Pons (tissue), 1 donor: ENCODE measurements around the gene SUMF1.
A peak's percentile ranks its signal among the peaks of the same experiment; 100 is the strongest.

Experiments
- DNase-seq: peaks from one replicate; pipeline ENCODE4 v3.0.0-alpha.2; 2016; ENCODE audit warnings: low spot score

The SUMF1 gene

DNA sequence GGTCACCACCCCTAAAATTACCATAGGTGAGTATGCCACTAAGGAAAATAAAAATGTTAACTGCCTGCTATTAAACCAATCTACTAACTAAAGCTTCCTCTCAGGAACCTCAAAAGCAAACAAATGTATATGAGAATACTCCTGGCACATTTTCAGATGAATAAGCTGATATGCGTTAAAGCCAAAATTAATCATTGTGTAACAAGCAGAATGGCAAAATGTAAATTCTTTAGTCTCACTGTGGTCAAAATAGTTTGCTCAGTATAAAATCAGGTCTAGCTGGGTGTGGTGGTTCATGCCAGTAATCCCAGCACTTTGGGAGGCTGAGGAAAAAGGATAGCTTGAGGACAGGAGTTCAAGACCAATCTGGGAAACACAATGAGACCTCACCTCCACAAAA lies 53.6 kb downstream of the SUMF1 start:
- no peak for DNase-seq

DNA sequence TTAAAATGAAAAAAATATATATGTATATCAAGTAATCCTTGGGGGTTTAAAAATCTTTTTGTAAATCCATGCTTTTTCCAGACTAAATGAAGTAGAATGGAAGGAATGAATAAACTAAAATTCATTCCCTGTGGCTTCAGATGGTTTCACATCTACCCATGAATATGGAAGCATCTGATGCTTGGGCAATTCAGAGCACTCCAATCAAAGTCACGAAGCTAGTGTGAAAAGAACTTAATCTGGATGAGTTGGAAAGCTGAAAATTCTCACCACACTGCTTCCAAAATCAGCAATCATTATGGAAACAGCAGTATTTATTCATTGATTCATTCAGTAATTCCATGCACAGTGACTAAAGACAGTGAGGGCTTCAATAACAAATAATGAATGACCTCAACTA lies 55.2 kb downstream of the SUMF1 start:
- no peak for DNase-seq

DNA sequence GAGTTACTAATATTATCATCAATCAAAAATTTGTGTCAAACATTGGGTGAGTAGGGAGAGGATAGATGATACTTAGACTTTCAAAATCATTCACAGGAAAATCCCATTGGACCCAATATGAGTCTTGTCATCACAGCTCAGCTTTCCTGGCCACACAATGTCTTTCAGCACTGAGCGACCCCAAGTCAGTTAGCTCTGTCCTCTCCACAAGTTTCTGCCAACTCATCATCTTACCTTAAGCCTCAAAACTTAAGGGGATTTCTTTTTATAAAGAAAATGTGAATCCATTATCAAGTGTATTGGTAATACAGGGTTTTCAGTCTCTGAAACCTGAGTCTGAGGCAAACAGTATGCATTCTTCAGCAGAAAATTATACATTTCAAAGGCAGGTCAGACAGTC lies 55.8 kb downstream of the SUMF1 start:
- no peak for DNase-seq

DNA sequence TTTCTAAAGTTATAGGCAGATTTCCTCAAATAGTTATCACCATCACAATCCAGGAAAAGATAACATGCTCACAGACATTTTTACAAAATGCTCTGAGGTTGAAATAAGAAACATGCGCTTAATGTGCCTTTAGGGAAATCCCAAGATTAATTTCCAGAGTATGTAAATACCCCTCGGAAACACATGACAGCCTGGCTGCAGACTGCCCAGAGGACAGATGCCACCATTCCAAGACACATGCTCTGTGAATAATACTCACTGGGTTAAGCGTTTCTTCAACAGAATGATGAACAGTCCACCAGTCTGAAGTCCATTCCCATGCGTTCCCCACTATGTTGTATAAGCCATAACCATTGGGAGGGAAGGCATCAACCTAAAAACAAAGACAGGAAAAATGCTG lies 56.5 kb downstream of the SUMF1 start:
- no peak for DNase-seq

DNA sequence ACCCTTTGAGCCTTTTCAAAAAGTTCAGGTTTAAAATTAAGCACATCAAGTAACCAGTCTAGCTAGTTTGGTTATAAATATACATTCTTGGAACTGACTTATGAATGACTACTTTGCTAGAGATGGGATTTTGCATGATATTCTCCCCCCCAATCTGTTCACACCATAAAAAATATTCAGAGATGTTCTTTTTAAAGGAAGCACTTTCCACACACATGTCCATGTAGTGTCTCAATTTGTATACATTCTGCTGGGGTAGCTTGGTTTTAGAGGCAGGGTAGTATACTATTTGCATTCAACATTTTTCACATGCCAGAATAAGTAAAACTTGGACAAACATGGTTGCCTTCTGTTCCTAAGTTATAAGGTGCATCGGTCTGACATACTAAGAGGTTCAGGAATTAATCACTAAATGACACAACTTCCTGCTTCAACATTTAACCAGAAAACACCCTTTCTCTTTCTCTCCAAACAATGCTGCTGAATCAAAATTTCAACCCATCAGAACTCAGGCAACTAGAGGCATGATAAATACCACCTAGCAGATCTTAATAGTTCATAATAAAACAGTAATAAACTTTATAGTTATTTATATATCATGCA lies 57.0 kb downstream of the SUMF1 start:
- DNase-seq = no peak

DNA sequence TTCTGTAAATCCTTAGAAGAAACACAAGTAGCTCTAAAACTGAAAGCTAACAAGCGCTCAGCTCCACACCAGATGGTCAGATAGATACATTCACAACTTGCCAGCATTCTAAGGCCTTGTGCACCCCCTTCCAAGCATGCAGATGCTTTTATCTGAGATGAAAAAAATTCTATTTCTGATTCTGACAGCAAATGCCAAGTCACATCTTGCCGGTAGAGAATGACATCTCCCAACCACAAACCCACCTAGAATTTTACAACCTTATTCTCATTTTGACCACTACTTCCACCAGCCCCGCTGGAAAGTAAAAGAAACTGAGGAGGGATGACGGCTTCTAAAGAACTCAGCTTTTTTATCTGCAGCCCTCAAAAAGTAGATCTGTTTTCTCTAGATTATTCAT lies 57.7 kb downstream of the SUMF1 start:
- DNase-seq = peak; percentile 11

DNA sequence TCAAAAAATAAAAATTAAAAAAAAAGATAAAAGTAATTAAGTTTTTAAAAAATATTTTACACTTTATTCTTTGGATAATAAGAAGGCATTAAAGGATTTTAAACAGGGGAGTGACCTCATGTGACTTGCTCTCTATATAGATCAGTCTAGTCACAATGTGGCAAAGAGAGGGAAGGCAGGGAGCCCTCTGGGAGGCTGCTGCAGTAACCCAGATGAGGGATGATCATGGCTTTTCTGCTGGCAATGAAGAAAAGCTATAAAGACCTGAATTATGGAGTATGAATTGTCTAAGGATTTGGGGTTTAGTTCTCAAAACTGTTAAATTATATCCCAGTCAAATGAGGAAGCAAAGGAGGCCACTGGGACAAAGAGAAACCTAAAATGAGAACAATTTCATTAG lies 58.1 kb downstream of the SUMF1 start:
- no peak for DNase-seq

DNA sequence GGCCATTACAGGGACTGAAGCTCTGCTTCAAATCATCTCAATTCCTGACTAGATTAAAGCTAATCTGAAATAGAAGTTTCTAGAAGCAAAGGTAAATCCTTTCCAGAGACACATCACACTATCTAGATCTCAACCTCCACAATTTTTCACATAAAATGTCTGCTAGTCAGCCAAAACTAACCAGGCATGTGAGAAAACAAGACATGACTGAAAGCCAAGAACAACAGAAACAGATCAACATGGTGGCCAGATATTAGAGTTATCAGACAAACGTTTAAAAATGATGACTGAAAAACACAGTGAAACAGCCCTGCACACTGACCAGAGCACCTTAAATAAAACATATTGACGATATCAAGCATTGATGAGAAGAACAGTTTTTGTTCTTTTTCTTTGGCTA lies 59.1 kb downstream of the SUMF1 start:
- DNase-seq = no peak

DNA sequence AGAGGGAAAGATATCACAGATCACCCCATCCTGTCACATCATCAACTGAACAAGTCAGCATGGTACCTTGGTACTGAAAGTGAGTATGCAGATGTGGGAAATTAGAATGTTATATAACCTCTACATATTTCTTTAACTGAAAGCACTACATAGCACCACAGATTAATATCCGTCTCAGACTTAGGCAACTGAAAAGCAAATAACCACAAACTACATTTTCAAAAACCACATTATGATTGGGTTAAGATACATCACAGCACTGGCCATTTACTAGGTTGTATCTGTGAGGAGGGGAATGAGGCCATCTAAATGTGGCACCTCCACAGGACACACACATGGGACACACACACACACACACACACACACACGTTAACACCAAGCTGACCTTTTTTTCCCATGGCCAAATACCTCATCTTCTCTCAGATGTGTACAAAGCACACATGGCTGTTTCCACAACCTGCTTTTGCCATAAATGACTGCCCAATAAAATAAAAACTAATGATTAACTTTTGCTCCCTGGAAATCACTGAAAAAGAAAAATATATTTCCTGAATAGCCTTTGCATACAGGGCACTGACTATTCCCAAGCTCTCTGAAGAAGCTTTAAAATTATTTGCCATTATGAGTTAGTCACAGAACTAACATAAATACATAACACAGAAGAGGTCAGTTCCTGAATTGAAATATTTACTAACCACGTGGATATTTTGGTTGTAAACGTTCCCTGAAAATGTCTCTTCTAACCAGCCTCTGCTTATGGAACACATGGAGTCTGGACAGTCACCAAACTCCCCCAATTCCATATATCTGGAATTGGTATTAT lies 60.1 kb downstream of the SUMF1 start:
- DNase-seq = no peak

DNA sequence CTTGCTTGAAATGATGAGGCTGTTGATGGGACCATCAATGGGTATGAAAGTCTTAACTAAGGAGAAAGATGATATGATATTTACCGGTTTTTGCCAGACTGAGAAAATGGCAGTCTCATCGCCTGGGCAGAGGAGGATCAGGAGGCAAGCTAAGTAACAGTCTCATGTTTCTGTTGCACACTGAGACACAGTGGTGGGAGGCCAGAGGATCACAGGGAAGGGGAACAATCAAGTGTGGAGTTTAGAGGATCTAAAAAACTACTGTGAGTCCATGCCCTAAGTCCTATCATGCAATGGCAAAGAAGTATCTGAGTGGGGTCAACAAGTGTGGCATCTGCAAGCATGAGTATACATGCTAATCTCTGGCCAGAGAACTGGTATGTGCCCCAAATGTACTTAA lies 62.2 kb downstream of the SUMF1 start:
- no peak for DNase-seq

DNA sequence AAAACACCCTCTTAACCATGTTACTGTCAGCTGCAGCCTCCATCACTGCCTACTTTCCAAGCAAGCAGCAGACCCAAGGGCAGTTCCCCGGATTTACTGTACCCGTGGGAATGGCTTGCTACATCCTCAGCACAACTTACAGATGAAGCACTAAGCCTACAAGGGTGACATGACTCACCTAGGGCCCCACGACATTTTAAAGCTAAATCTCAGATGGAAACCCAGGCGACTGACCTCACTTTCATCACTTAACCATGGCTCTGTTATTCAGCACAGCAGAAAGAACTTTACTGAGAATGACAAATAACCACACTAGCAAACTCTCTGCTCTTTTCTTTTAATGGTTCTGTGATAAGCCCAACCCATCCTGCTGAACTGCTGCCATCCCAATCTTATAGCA lies 65.6 kb downstream of the SUMF1 start:
- DNase-seq = no peak

DNA sequence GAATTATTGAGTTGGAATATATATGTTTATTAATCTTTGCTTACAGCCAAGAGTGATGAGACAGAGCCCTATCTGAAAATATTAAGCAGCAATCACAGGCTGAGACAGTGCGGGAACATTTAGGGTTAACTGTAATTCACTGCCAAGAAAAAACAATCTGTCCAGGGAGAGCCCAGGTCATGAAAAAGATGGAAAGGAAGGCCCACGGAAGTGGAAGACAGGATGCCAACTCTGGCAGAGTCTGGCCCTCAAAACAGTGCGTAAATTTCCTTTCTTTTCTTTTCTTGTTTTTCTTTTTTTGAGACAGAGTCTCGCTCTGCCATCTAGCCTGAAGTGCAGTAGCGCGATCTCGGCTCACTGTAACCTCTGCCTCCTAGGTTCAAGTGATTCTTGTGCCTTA lies 67.6 kb downstream of the SUMF1 start:
- DNase-seq = no peak

DNA sequence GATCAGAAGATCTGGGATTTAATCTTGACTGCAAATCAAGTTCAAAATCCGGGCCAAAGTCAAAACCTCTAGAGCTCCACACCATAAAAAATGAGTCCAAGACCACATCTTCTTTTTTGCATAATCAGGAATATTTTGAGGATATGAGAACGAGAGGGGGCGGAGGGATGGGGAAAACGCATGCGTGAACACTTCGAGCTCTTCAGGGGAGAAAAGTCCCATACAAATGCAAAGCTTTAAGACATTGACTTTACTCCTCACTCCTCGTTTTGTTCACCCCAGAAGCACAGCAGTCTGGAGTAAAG lies 68.2 kb downstream of the SUMF1 start:
- no peak for DNase-seq

DNA sequence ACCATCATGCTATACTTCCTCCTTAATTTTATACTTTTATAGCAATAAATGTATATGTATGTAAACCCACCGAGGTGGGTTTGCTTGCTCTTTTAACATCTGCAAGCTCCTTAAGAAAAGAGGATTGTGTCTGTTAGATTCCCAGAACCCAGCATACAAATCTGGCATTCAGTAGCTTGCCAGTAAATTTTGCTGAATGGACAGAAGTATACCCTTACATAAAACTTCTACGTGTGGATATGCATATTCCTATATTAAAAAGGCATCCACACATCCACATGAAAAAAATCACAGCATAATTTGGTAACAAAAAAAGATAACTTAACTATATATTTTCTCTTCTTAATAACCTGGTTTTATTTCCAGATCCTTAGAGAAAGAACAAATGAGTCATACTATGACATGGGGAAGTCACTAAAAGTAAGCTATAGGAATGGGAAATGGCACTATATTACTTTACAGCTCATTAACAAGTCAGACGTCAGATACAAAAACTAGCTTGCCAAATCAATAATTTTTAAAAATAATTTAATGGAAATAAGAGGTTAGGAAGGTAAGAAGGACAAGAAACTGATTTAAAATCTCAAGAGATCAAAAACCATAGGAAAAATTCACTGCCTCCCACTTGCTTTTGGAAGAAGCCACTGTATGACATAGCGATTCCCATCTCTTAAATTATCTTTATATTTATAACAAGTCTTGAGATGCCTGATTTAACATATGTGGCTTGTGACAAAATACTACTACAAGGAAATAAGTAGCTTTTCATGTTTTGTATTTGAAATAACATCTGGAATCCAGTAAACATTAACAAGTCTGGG lies 68.7 kb downstream of the SUMF1 start:
- DNase-seq = no peak

DNA sequence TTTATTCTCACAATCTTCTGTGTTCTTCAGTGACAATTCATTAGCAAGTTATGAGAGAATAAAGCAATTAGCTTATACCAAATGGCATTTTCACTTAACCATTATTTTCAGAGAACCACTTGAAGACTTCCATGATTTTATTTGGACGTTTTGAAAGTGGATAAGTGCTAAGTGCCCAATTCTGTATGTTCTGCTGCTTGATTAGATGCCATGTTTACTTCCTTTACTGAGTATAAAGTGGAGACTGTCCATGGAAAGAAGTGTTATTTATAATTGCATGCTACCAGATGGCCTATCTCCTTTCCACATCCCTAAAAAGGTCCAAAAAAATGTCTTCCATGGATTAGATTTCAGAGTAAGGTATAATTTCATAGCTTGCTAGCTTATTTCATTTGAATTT lies 69.6 kb downstream of the SUMF1 start:
- no peak for DNase-seq

DNA sequence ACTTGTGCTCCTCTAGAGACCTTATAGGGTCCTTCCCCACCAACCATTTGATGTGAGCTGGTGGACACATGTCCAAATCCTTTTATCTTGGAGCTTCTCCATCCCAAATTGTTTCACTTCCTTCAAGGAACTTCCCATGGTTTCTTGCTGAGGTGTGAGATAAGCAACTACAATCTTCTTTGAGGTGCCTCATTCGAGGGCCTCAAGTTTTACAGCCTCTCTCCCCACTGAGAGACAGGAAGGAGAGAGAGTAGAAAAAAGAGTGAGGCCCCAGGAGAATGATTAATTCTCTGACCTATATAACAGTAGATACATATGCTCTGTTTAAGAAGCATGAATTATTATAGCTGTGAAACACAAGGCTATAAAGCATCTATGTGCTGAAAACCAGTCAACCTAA lies 70.5 kb downstream of the SUMF1 start:
- no peak for DNase-seq

DNA sequence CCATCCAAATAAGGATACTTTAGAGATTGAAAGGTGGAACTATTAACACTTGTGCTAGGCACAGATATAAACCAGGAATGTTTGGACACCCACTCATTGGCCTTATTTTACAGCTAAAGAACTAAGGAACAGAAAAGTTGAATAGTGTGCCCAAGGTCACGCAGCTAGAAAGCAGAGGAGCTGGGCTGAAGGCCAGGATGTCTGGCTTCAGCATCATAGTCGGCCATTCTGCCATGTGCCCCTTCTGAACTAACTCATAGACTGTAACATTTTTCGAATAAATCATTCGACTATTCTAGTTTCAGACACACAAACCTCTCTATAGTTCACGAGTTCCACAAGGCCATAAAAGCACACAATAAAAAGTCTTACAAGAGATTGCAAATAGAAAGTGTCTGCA lies 71.1 kb downstream of the SUMF1 start:
- DNase-seq = no peak

DNA sequence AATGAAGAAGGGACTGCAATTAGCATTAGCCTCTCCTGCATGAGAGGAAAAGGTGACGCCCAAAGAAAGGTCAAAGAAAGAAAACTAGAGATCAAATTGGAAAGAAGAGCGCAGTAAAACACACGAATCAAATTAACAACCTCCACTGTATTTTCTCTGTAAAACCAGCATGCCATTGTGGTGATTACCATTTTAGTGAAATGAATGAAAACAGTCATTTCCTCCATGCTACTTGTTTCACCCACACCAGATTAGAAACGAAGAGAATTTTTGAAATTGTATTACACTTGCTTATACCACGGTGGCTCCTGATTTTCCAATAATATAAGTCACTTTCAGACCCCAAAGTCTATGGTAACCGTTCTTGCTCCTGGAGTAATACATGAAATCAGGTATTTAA lies 71.6 kb downstream of the SUMF1 start:
- no peak for DNase-seq

DNA sequence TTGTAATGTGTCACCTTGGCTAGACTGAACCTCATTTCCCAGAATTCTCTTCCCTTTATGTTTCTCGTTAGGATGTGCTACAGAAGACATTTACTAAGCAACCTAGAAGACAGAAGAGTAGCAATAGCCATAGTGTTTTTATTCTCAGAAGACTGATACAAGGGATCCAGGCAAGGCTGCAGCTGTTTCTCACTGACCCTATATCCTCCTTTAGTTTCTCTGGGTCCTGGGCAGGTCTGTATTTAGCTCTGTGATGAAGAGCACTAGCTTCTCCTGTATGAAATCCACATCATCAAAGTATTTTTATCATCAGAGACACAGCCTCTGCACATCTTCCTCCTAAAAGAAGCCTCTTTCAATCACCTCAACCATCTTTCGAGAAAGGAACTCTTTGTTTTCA lies 72.5 kb downstream of the SUMF1 start:
- no peak for DNase-seq

DNA sequence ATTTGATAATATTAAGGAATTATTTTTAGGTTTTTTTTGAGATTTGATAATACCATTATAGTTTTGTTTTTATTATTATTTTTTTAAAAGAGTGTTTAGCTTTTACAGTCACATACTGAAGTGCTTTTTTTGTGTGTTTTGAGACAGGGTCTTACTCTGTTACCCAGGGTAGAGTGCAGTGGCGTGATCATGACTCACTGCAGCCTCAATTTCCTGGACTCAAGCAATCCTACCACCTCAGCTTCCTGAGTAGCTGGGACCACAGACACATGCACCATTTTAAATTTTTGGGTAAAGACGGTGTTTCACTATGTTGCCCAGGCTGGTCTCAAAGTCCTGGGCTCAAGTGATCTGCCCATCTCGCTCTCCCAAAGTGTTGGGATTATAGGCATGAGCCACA lies 73.0 kb downstream of the SUMF1 start:
- DNase-seq = no peak

DNA sequence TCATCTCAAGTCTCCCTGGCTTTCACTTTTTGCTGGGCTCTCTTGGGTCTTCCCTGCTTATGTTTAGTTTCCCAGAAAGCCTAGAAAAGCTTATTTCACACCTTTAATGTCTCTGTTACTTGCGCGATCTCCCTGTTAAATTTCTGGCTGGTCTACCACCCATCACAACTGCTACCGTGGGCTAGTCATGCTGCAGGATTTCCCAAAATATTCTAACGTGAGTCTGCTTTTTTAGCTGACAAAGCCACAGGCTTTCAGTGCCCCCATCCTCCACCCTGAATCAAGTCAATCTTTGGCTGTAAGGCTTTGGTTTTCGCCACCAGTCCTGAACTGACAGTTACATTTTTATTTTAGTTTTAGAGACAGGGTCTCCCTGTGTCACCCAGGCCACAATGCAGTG lies 74.1 kb downstream of the SUMF1 start:
- no peak for DNase-seq

DNA sequence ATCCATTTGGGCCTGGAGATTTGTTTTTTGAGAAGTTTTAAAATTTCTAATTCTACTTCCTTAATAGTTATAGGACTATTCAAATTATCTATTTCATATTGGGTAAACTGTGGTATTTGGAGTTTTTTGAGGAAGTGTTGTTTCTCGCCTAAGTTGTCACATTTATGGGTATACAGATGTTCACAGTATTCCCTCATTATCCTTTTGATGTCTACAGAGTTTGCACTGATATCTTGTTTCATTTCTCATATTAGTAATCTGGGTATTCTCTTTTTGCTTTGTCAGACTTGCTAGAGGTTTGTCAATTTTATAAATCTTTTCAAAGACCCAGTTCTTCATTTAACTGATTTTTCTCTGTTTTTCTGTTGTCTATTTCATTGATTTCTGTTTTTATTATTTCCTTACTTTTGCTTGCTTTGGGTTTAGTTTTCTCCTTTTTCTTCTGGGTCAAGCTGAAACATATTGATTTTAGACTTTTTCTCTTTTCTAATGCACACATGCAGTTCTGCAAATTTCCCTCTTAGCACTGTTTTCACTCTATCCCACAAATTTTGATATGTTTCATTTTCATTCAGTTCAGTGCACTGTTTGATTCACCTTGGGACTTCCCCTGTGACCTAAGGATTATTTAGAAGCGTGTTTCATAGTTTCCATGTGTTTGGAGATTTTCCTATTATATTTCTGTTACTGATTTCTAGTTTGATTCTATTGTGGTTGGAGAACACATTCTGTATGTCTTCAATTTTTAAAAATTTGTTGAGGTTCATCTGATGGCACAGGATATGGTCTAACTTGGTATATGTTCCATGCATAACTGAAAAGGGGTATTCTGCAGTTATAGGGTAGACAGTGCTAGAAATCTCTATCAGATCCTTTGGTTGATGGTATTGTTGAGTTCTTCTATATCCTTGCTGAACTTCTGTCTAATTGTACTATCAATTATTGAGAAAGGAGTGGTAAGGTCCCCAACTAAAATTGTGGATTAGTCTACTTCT lies 79.6 kb downstream of the SUMF1 start:
- DNase-seq = no peak
